ENCODE results near the gene GNAQ. TPM values are rescaled to one million over a fixed set of nuclear protein-coding genes. Genes with fewer than 3 reads are reported as not detected.
"Not testable (repeated sequence)": the region's sequence is repeated elsewhere in the genome, so short reads cannot be mapped to it uniquely, and the experiment has no call there.

GNAQ gene
- total and polyA plus RNA-seq, 2 experiments from 2014 or later: 25.7 to 47.9 TPM

GRCh38 chr9:77697238-77697984 is 334.2 kb downstream of the GNAQ start:
- Histone ChIP-seq H3K4me3 (no peak overlapping the region), H3K4me1 (ENCODE audit: insufficient read depth) (no peaks in the 10 kb centered on the region), H2AFZ (no peak overlapping the region), H3K9me3 (ENCODE audit: low read depth) (no peaks in the 10 kb centered on the region), H4K20me1 (ENCODE audit: insufficient read depth, poor library complexity, severe bottlenecking) (no peaks in the 10 kb centered on the region), H3K27me3 (no peaks in the 10 kb centered on the region), H3K36me3 (replicated peaks; ENCODE audit: insufficient read depth, low read depth) (no peaks in the 10 kb centered on the region), H3K4me2 (no peak overlapping the region), H3K27ac (no peak overlapping the region), H3K9me2 (replicated peaks; ENCODE audit: insufficient read depth) (no peaks in the 10 kb centered on the region), H3K79me2 (no peaks in the 10 kb centered on the region)
- 86% methylated on average over 1 of the region's 1 CpG for whole genome bisulfite sequencing (ENCODE audit: low lambda C conversion rate, missing lambda C conversion rate)
- TF ChIP-seq EZH2phosphoT487 (IDR thresholded peaks at IDR 0.05; ENCODE audit: low read depth, severe bottlenecking, unreplicated experiment) (no peak), EZH2 (IDR thresholded peaks at IDR 0.05; ENCODE audit: borderline replicate concordance) (no peak), CTCF (IDR thresholded peaks at IDR 0.05; ENCODE audit: poor library complexity) (no peak)
- no peak for DNase-seq (ENCODE audit: low spot score)

DNA sequence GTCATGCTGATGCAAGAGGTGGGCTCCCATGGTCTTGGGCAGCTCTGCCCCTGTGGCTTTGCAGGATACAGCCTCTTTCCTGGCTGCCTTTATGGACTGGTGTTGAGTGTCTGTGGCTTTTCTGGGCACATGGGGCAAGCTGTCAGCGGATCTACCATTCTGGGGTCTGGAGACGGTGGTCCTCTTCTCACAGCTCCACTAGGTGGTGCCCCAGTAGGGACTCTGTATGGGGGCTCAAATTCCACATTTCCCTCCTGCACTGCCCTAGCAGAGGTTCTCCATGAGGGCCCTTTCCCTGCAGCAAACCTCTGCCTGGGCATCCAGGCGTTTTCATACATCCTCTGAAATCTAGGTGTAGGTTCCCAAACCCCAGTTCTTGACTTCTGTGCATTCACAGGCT is 340.9 kb downstream of the GNAQ start:
- H3K36me3 ChIP-seq (replicated peaks; ENCODE audit: insufficient read depth, low read depth); H3K79me2 ChIP-seq; H3K4me2 ChIP-seq; H3K9me2 ChIP-seq (replicated peaks; ENCODE audit: insufficient read depth); H4K20me1 ChIP-seq (ENCODE audit: insufficient read depth, poor library complexity, severe bottlenecking); H3K4me3 ChIP-seq; DNase-seq (ENCODE audit: low spot score); H3K27ac ChIP-seq; H3K27me3 ChIP-seq; H3K4me1 ChIP-seq (ENCODE audit: insufficient read depth); H3K9me3 ChIP-seq (ENCODE audit: low read depth); H2AFZ ChIP-seq: not testable (repeated sequence)
- WGBS (ENCODE audit: low lambda C conversion rate, missing lambda C conversion rate): 96% methylated on average over 3 of the region's 3 CpGs

- H3K9me3 ChIP-seq (ENCODE audit: low read depth); H3K9me2 ChIP-seq (replicated peaks; ENCODE audit: insufficient read depth); H3K4me3 ChIP-seq; DNase-seq (ENCODE audit: low spot score); H3K4me2 ChIP-seq; H3K36me3 ChIP-seq (replicated peaks; ENCODE audit: insufficient read depth, low read depth); H4K20me1 ChIP-seq (ENCODE audit: insufficient read depth, poor library complexity, severe bottlenecking); H3K79me2 ChIP-seq; H3K27me3 ChIP-seq; H2AFZ ChIP-seq; H3K27ac ChIP-seq; H3K4me1 ChIP-seq (ENCODE audit: insufficient read depth): not testable (repeated sequence)
- WGBS (ENCODE audit: low lambda C conversion rate, missing lambda C conversion rate): 90% methylated on average over 3 of the region's 3 CpGs
Observed at GRCh38 chr9:77690119-77690518, 341.5 kb downstream of the GNAQ start.

DNA sequence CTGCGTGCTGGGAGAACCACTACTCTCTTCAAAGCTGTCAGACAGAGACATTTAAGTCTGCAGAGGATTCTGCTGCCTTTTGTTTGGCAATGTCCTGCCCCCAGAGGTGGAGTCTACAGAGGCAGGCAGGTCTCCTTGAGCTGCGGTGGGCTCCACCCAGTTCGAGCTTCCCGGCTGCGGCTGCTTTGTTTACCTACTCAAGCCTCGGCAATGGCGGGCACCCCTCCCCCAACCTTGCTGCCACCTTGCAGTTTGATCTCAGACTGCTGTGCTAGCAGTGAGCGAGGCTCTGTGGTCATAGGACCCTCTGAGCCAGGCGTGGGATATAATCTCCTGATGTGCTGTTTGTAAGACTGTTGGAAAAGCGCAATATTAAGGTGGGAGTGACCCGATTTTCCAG is 343.9 kb downstream of the GNAQ start:
- not testable (repeated sequence) for H3K4me3 ChIP-seq; H2AFZ ChIP-seq; H3K9me2 ChIP-seq (replicated peaks; ENCODE audit: insufficient read depth); H3K9me3 ChIP-seq (ENCODE audit: low read depth); H3K27me3 ChIP-seq; H3K27ac ChIP-seq; H3K36me3 ChIP-seq (replicated peaks; ENCODE audit: insufficient read depth, low read depth); H3K4me2 ChIP-seq; DNase-seq (ENCODE audit: low spot score); H4K20me1 ChIP-seq (ENCODE audit: insufficient read depth, poor library complexity, severe bottlenecking); H3K4me1 ChIP-seq (ENCODE audit: insufficient read depth); H3K79me2 ChIP-seq
- 95% methylated on average over 10 of the region's 11 CpGs for WGBS (ENCODE audit: low lambda C conversion rate, missing lambda C conversion rate)

DNA sequence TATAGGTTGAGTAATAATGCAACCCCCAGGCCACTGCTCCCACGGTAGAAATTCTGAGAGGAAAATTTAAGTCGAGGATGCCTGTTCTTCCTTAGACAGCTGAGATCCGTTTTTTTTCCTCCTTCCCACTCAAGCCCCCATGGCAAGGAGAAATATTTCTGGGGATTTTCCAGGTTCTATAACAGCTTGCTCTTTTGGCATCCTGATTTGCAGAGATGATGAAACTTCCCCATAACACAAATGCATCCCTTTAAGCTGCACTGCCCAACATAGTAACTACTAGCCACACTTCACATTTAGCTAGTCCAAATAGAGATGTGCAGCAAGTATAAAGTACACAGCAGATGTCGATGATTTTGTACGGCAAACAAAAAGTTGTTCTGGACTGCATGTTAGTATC is 351.0 kb downstream of the GNAQ start:
- Histone ChIP-seq H3K9me2 (replicated peaks; ENCODE audit: insufficient read depth) (no peaks in the 10 kb centered on the region), H3K9me3 (ENCODE audit: low read depth) (no peaks in the 10 kb centered on the region), H3K27ac (no peak overlapping the region), H3K4me2 (no peak overlapping the region), H3K36me3 (replicated peaks; ENCODE audit: insufficient read depth, low read depth) (no peaks in the 10 kb centered on the region), H2AFZ (no peak overlapping the region), H4K20me1 (ENCODE audit: insufficient read depth, poor library complexity, severe bottlenecking) (no peaks in the 10 kb centered on the region), H3K4me1 (ENCODE audit: insufficient read depth) (no peaks in the 10 kb centered on the region), H3K27me3 (no peaks in the 10 kb centered on the region), H3K4me3 (no peak overlapping the region), H3K79me2 (no peaks in the 10 kb centered on the region)
- DNase-seq (ENCODE audit: low spot score): no peak
- TF ChIP-seq EZH2phosphoT487 (IDR thresholded peaks at IDR 0.05; ENCODE audit: low read depth, severe bottlenecking, unreplicated experiment) (no peak), CTCF (IDR thresholded peaks at IDR 0.05; ENCODE audit: poor library complexity) (no peak), EZH2 (IDR thresholded peaks at IDR 0.05; ENCODE audit: borderline replicate concordance) (no peak)
- 88% methylated on average over 5 of the region's 5 CpGs for WGBS (ENCODE audit: low lambda C conversion rate, missing lambda C conversion rate)
